ENCODE measurements around the gene ETV3.
"Not testable (repeated sequence)": the region's sequence is repeated elsewhere in the genome, so short reads cannot be mapped to it uniquely, and the experiment has no call there.

Gene ETV3

DNA sequence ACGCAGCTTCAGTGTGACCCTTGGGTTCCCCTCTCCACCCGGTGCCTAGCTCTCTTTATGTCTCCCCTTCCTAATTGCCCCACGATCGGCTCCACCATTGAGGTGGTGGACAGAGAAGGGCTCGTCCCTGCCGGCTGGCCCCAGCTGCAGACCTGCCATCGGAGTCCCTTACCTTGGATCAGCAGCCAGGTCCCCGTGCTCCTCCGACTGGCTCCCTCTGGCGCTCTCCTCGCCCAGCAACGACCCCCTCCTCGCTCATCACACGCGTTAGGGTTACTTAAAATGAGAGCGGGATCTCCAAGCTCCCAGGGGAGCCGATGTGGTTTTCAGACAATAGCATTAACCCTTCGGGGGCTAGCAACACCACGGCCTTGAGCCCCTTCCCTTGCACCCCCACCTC, 30.5 kb downstream of the ETV3 start:
- Mint-ChIP-seq H3K27ac (no peak overlapping the region), H3K9me3 (no peaks in the 10 kb centered on the region), H3K4me3 (no peak overlapping the region), H3K36me3 (no peaks in the 10 kb centered on the region), H3K4me1 (peaks cover 33 to 40% of the 10 kb centered on the region in 2 donors), H3K27me3 (peaks cover 52 to 80% of the 10 kb centered on the region in 2 donors)
- ATAC-seq (replicated peaks) (no peak), DNase-seq (no peak)

DNA sequence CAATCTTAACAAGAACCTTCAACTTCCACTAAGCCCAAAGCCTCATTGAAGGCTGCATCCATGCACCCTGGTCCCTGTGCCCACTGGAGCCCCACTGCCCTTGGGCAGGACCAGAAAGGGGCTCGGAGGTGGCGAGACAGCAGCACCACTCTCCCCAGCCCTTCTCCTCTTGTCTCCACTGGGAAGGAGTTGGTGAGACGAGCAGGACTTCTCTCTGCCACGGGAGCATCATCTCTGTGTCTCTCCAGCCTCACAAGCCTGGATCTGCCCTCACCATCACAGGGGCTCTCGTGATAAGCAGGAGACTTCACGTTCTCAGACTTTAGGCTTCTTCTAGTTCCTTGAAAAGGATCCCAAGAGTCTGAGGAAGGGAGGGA, 31.4 kb downstream of the ETV3 start:
- DNase-seq (no peak), ATAC-seq (replicated peaks) (peak; percentile 12 to 14)
- peaks cover 51 to 77% of the 10 kb centered on the region in 2 donors for H3K27me3 Mint-ChIP-seq
- H3K36me3 Mint-ChIP-seq: no peaks in the 10 kb centered on the region
- H3K4me3 Mint-ChIP-seq: peak overlapping the region; percentile 10 to 19
- H3K4me1 Mint-ChIP-seq: peaks cover 31 to 40% of the 10 kb centered on the region in 2 donors
- peak overlapping the region; percentile 90 for H3K27ac Mint-ChIP-seq
- H3K9me3 Mint-ChIP-seq: no peaks in the 10 kb centered on the region

GRCh38 chr1:157105988-157106812, 32.0 kb downstream of the ETV3 start:
- H3K36me3 Mint-ChIP-seq: no peaks in the 10 kb centered on the region
- H3K4me3 Mint-ChIP-seq: peak overlapping the region; percentile 31 to 47
- peak; percentile 75 for DNase-seq
- ATAC-seq (replicated peaks): peak; percentile 99
- peaks cover 31 to 40% of the 10 kb centered on the region in 2 donors for H3K4me1 Mint-ChIP-seq
- H3K27me3 Mint-ChIP-seq: peaks cover 46 to 71% of the 10 kb centered on the region in 2 donors
- peak overlapping the region; percentile 90 for H3K27ac Mint-ChIP-seq
- H3K9me3 Mint-ChIP-seq: no peaks in the 10 kb centered on the region

- Mint-ChIP-seq H3K4me3 (no peak overlapping the region), H3K27me3 (peaks cover 39 to 71% of the 10 kb centered on the region in 2 donors), H3K36me3 (no peaks in the 10 kb centered on the region), H3K4me1 (peaks cover 31 to 40% of the 10 kb centered on the region in 2 donors), H3K9me3 (no peaks in the 10 kb centered on the region), H3K27ac (peak overlapping the region; percentile 54)
- no peak for ATAC-seq (replicated peaks)
- no peak for DNase-seq
Observed at GRCh38 chr1:157105298-157105987, 32.8 kb downstream of the ETV3 start.

GRCh38 chr1:157104598-157105293, 33.4 kb downstream of the ETV3 start:
- H3K27ac Mint-ChIP-seq: no peak overlapping the region
- H3K36me3 Mint-ChIP-seq: no peaks in the 10 kb centered on the region
- no peaks in the 10 kb centered on the region for H3K9me3 Mint-ChIP-seq
- peaks cover 36 to 66% of the 10 kb centered on the region in 2 donors for H3K27me3 Mint-ChIP-seq
- H3K4me1 Mint-ChIP-seq: peaks cover 29 to 38% of the 10 kb centered on the region in 2 donors
- ATAC-seq (replicated peaks): no peak
- no peak for DNase-seq
- H3K4me3 Mint-ChIP-seq: no peak overlapping the region

GRCh38 chr1:157103268-157103667, 34.9 kb downstream of the ETV3 start:
- Mint-ChIP-seq H3K4me1 (peaks cover 34 to 44% of the 10 kb centered on the region in 2 donors), H3K36me3 (no peaks in the 10 kb centered on the region), H3K4me3 (no peak overlapping the region), H3K9me3 (no peaks in the 10 kb centered on the region), H3K27me3 (peaks cover 26 to 60% of the 10 kb centered on the region in 2 donors), H3K27ac (no peak overlapping the region)
- no peak for ATAC-seq (replicated peaks)
- no peak for DNase-seq

DNA sequence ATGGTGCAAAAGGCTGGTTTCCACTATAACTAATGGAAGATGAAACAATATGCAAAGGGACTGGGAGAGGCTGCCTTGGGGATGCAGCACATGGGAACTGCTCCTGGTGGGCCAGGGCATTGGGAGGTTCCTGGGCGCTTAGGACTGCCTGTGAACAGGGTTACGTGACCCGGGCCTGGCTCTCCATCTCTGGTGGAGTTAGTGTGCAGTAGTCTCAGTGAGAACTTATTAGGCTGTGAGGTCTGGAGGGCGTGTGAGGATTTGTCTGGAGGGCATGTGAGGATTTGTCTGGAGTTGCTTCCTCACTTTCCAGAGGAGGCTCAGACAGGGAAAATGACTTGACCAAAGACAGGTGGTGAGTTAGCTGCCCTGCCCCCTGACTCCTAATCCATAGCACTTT, 37.0 kb downstream of the ETV3 start:
- H3K9me3 Mint-ChIP-seq: no peaks in the 10 kb centered on the region
- DNase-seq (no peak), ATAC-seq (replicated peaks) (no peak)
- no peaks in the 10 kb centered on the region for H3K36me3 Mint-ChIP-seq
- no peak overlapping the region for H3K27ac Mint-ChIP-seq
- no peak overlapping the region for H3K4me3 Mint-ChIP-seq
- H3K27me3 Mint-ChIP-seq: peaks cover 27 to 39% of the 10 kb centered on the region in 2 donors
- H3K4me1 Mint-ChIP-seq: peaks cover 16 to 25% of the 10 kb centered on the region in 2 donors

GRCh38 chr1:157099633-157100009, 38.6 kb downstream of the ETV3 start, which contains the start of gene ETV3L:
Gene ETV3L, minus strand, starts transcription at chr1:157099808. Its CDS starts 285 bp downstream, at chr1:157099523.
- Mint-ChIP-seq H3K4me3 (no peak within 1 kb of the TSS), H3K27me3 (peaks cover 25 to 29% of the 10 kb centered on the region in 2 donors), H3K9me3 (no peaks in the 10 kb centered on the region), H3K27ac (no peak within 1 kb of the TSS), H3K36me3 (no peaks in the 10 kb centered on the region), H3K4me1 (peaks cover 6 to 14% of the 10 kb centered on the region in 2 donors)
- DNase-seq: no peak
- peak in 1 of 2 donors; percentile 48 for ATAC-seq (replicated peaks)

DNA sequence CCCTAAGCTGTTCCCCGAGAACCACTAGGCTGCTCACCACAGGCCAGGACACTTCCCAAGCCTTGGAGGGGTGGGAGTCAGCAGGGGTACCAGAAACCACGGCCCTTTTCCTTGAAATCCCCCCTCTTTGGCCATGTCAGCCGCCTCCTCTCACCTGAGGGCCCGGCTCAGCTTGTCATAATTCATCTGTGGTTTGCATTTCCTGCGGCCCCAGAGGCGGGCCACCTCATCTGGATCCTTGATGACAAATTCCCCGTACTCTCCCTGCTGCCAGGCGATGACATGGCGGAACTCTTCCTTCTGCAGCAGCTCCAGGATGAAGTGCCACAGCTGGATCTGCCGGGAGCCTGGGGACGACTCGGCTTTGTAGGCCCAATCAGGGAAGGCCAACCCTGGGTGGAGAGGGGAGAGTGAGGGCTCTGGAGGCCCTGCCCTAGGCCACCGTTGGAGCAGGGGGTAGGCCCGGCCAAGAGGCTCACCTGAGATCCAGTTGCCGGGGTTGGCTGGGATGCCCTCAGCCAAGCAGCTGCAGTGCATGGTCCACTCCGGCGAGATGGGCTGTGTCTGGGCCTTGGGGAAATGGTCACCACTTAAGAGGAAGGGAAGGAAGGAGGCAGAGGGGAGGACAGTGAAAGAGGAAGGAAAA, 39.1 kb downstream of the ETV3 start:
- ATAC-seq (replicated peaks); H3K9me3 Mint-ChIP-seq; H3K4me3 Mint-ChIP-seq; H3K4me1 Mint-ChIP-seq; H3K27ac Mint-ChIP-seq; DNase-seq; H3K36me3 Mint-ChIP-seq: not testable (repeated sequence)
- peaks cover 25 to 29% of the 10 kb centered on the region in 2 donors for H3K27me3 Mint-ChIP-seq

- H3K4me1 Mint-ChIP-seq: peaks cover 5 to 8% of the 10 kb centered on the region in 2 donors
- ATAC-seq (replicated peaks) (no peak), DNase-seq (no peak)
- H3K27ac Mint-ChIP-seq: no peak overlapping the region
- no peaks in the 10 kb centered on the region for H3K36me3 Mint-ChIP-seq
- H3K27me3 Mint-ChIP-seq: peaks cover 23 to 27% of the 10 kb centered on the region in 2 donors
- H3K4me3 Mint-ChIP-seq: no peak overlapping the region
- no peaks in the 10 kb centered on the region for H3K9me3 Mint-ChIP-seq
Observed at GRCh38 chr1:157098519-157098918, 39.7 kb downstream of the ETV3 start.

DNA sequence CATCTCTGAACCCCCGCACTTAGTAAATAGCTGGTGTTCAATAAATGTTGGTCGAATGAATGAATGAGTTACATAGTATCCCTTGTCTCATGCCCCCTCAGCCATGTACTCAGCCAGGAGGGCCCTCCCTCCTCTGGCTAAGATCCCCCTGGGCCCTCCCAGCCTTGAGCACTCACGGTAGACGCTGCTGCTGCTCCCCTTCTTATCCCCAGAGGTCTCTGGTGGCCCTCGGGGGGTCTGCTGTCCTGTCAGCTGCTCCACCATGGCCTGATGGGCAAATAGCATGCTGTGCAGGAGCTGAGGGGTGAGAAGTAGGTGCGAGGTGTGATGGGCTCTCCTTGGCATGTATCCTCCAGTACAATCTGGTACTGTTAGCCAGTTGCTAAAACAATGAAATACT, 40.5 kb downstream of the ETV3 start:
- ATAC-seq (replicated peaks): no peak
- no peak overlapping the region for H3K4me3 Mint-ChIP-seq
- no peaks in the 10 kb centered on the region for H3K36me3 Mint-ChIP-seq
- H3K27ac Mint-ChIP-seq: no peak overlapping the region
- peaks cover 5 to 8% of the 10 kb centered on the region in 2 donors for H3K4me1 Mint-ChIP-seq
- H3K9me3 Mint-ChIP-seq: no peaks in the 10 kb centered on the region
- no peak for DNase-seq
- H3K27me3 Mint-ChIP-seq: peaks cover 19 to 21% of the 10 kb centered on the region in 2 donors

DNA sequence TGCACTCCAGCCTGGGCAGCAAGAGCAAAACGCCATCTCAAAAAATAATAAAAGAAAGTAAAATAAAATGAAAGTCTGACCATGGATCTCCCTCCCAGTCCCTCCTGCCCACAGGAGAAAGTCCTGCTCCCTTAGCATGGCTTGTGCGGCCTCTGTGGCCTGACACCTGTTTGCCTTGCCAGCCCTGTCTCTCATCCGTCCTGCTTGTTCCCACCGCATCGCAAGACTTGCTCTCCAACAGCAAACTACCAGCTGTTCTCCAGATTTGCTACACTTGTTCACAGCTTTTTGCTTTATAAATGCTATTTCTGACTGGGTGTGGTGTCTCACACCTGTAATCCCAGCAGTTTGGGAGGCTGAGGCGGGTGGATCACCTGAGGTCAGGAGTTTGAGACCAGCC, 41.3 kb downstream of the ETV3 start:
- Mint-ChIP-seq H3K27ac (no peak overlapping the region), H3K36me3 (no peaks in the 10 kb centered on the region), H3K4me1 (peaks cover 5 to 8% of the 10 kb centered on the region in 2 donors)

GRCh38 chr1:157095551-157095950, 42.6 kb downstream of the ETV3 start:
- Mint-ChIP-seq H3K27me3 (peaks cover 22 to 23% of the 10 kb centered on the region in 2 donors), H3K27ac (no peak overlapping the region), H3K4me1 (peaks cover 5 to 8% of the 10 kb centered on the region in 2 donors), H3K36me3 (no peaks in the 10 kb centered on the region), H3K9me3 (no peaks in the 10 kb centered on the region), H3K4me3 (no peak overlapping the region)
- ATAC-seq (replicated peaks) (no peak), DNase-seq (no peak)

More for the DNA sequence above, 41.3 kb downstream of the ETV3 start:
- Mint-ChIP-seq H3K9me3 (no peaks in the 10 kb centered on the region), H3K27me3 (peaks cover 18 to 20% of the 10 kb centered on the region in 2 donors), H3K4me3 (no peak overlapping the region)
- DNase-seq: no peak
- ATAC-seq (replicated peaks): no peak

DNA sequence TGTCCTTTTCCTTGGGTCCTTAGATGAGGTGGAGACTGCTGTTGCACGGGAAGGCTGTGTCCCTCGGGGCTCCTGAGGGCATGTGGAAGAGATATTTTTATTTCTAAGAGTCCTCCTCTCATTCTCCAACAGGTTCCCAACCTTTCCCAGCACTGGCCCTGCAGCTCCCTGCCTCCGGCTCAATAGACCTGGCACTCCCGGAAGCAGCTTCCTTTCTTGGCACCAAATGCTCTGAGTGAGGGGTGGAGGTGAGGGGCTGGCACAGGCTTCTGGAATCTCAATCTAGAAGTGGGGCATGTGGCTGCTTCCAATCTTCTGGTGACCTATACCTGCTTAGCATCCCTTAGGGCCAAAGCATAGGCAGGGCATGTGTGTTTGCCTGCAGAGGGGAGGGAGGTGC, 43.1 kb downstream of the ETV3 start:
- no peaks in the 10 kb centered on the region for H3K36me3 Mint-ChIP-seq
- no peak overlapping the region for H3K4me3 Mint-ChIP-seq
- peaks cover 24 to 27% of the 10 kb centered on the region in 2 donors for H3K27me3 Mint-ChIP-seq
- H3K9me3 Mint-ChIP-seq: no peaks in the 10 kb centered on the region
- DNase-seq (no peak), ATAC-seq (replicated peaks) (no peak)
- no peak overlapping the region for H3K27ac Mint-ChIP-seq
- peaks cover 5 to 8% of the 10 kb centered on the region in 2 donors for H3K4me1 Mint-ChIP-seq

Measured in stimulated activated naive B cell treated with anti-CD40 and anti-IgM and Interleukin-4, amounts not matched to agents 10 μg/mL and 1 μg/mL and 100 μg/mL, for 72 hours (primary cell).